Medulla oblongata (tissue), 1 donor: ENCODE data around the gene STX7.

ENCODE experiments used
- DNase-seq: peaks from one replicate; pipeline ENCODE4 v3.0.0-alpha.2; 2015; ENCODE audit errors: extremely low spot score

Gene STX7

GRCh38 chr6:132506869-132507808 is 5.8 kb downstream of the STX7 start:
- DNase-seq, result no peak

GRCh38 chr6:132506461-132506860 is 6.5 kb downstream of the STX7 start:
- no peak for DNase-seq

GRCh38 chr6:132505158-132505557 is 7.8 kb downstream of the STX7 start:
- DNase-seq, result peak; percentile 55

- peak; percentile 29 for DNase-seq
Measured at GRCh38 chr6:132504757-132505156, 8.2 kb downstream of the STX7 start.

GRCh38 chr6:132499757-132500156 is 13.2 kb downstream of the STX7 start:
- no peak for DNase-seq

GRCh38 chr6:132498638-132499037 is 14.3 kb downstream of the STX7 start:
- peak; percentile 60 for DNase-seq

GRCh38 chr6:132496519-132497180 is 16.3 kb downstream of the STX7 start:
- no peak for DNase-seq

- DNase-seq, result no peak
Measured at GRCh38 chr6:132495604-132496079, 17.3 kb downstream of the STX7 start.

GRCh38 chr6:132494954-132495353 is 18.0 kb downstream of the STX7 start:
- DNase-seq, result no peak

- DNase-seq, result no peak
Measured at GRCh38 chr6:132491881-132492280, 21.0 kb downstream of the STX7 start.

- no peak for DNase-seq
Measured at GRCh38 chr6:132491303-132491702, 21.6 kb downstream of the STX7 start.

GRCh38 chr6:132490478-132491204 is 22.3 kb downstream of the STX7 start:
- DNase-seq, result no peak

- peak; percentile 76 for DNase-seq
Measured at GRCh38 chr6:132490024-132490423, 22.9 kb downstream of the STX7 start.

- peak; percentile 60 for DNase-seq
Measured at GRCh38 chr6:132489376-132489775, 23.5 kb downstream of the STX7 start.

GRCh38 chr6:132487762-132488161 is 25.2 kb downstream of the STX7 start:
- DNase-seq, result no peak

- no peak for DNase-seq
Measured at GRCh38 chr6:132484680-132485018, 28.3 kb downstream of the STX7 start.

GRCh38 chr6:132483779-132484679 is 28.9 kb downstream of the STX7 start:
- DNase-seq, result peak; percentile 89

- DNase-seq, result no peak
Measured at GRCh38 chr6:132482581-132482980, 30.3 kb downstream of the STX7 start.

GRCh38 chr6:132481189-132481588 is 31.7 kb downstream of the STX7 start:
- DNase-seq, result no peak

GRCh38 chr6:132479131-132479530 is 33.8 kb downstream of the STX7 start:
- DNase-seq, result no peak

- no peak for DNase-seq
Measured at GRCh38 chr6:132478674-132479073, 34.2 kb downstream of the STX7 start.
